ENCODE results near the gene CAMK2D. TPM values are rescaled to one million over a fixed set of nuclear protein-coding genes. Genes with fewer than 3 reads are reported as not detected.
"Not testable (repeated sequence)": the region's sequence is repeated elsewhere in the genome, so short reads cannot be mapped to it uniquely, and the experiment has no call there.

The CAMK2D gene
- total RNA-seq, 4 donors from 2014 or later, result 45.9 to 67.1 (median 56.2) TPM

GRCh38 chr4:113764720-113765264 is 3.3 kb upstream of the CAMK2D start:
- no peaks in the 10 kb centered on the region for H3K36me3 ChIP-seq
- TF ChIP-seq POLR2A (IDR thresholded peaks at IDR 0.05), result no peak
- TF ChIP-seq POLR2AphosphoS5 (IDR thresholded peaks at IDR 0.05), result no peak
- TF ChIP-seq CTCF (IDR thresholded peaks at IDR 0.05), result no peak
- TF ChIP-seq EP300 (IDR thresholded peaks at IDR 0.05), result no peak
- H3K27ac ChIP-seq, result no peak overlapping the region
- no peaks in the 10 kb centered on the region for H3K9me3 ChIP-seq
- H3K4me3 ChIP-seq, result no peak overlapping the region
- H3K27me3 ChIP-seq, result no peaks in the 10 kb centered on the region
- peaks cover 0 to 5% (median 0%) of the 10 kb centered on the region in 3 donors for H3K4me1 ChIP-seq
- 100% methylated on average over 1 of the region's 1 CpG for WGBS, 2 donors (ENCODE audit: low coverage in 1 of 2)
- no peak for ATAC-seq

GRCh38 chr4:113763923-113764322 is 2.4 kb upstream of the CAMK2D start:
- not testable (repeated sequence) for H3K27ac ChIP-seq, H3K36me3 ChIP-seq, H3K27me3 ChIP-seq, ATAC-seq, H3K4me3 ChIP-seq, H3K9me3 ChIP-seq
- WGBS, 2 donors (ENCODE audit: low coverage in 1 of 2), result 94 to 97% methylated on average over 7 to 9 of the region's 12 CpGs
- H3K4me1 ChIP-seq, result peaks cover 0 to 13% (median 0%) of the 10 kb centered on the region in 3 donors

GRCh38 chr4:113763029-113763285 is 1.4 kb upstream of the CAMK2D start:
- Histone ChIP-seq H3K27ac (peak overlapping the region; percentile 97 to 99 (median 98)), H3K27me3 (no peaks in the 10 kb centered on the region), H3K9me3 (no peaks in the 10 kb centered on the region), H3K36me3 (no peaks in the 10 kb centered on the region), H3K4me1 (peaks cover 0 to 23% (median 0%) of the 10 kb centered on the region in 3 donors), H3K4me3 (peak overlapping the region; percentile 80 to 95)
- 6 to 14% methylated on average over 6 of the region's 6 CpGs for WGBS, 2 donors (ENCODE audit: low coverage in 1 of 2)
- peak in 1 of 4 experiments; percentile 15 for TF ChIP-seq CTCF (IDR thresholded peaks at IDR 0.05)
- no peak for TF ChIP-seq POLR2A (IDR thresholded peaks at IDR 0.05)
- ATAC-seq, result no peak

GRCh38 chr4:113762186-113763028 is 869 bp upstream of the CAMK2D start:
- Histone ChIP-seq H3K27ac (peak overlapping the region; percentile 97 to 99 (median 98)), H3K4me1 (peaks cover 0 to 29% (median 0%) of the 10 kb centered on the region in 3 donors), H3K9me3 (no peaks in the 10 kb centered on the region), H3K36me3 (peaks cover 0 to 3% of the 10 kb centered on the region in 2 donors), H3K4me3 (peak overlapping the region; percentile 80 to 95), H3K27me3 (no peaks in the 10 kb centered on the region)
- ATAC-seq, result peak; percentile 86
- TF ChIP-seq CTCF (IDR thresholded peaks at IDR 0.05) (peak in 1 of 4 experiments; percentile 34), POLR2A (IDR thresholded peaks at IDR 0.05) (peak; percentile 91), POLR2AphosphoS5 (IDR thresholded peaks at IDR 0.05) (peak; percentile 99), EP300 (IDR thresholded peaks at IDR 0.05) (no peak)
- 0% methylated on average over 9 to 20 of the region's 38 CpGs for WGBS, 2 donors (ENCODE audit: low coverage in 1 of 2)

- H3K36me3 ChIP-seq, result peaks cover 0 to 6% of the 10 kb centered on the region in 2 donors
- no peaks in the 10 kb centered on the region for H3K27me3 ChIP-seq
- WGBS, 2 donors (ENCODE audit: low coverage in 1 of 2), result 0 to 1% methylated on average over 7 to 15 of the region's 64 CpGs
These were observed 531 bp downstream of the CAMK2D start for GRCh38 chr4:113760795-113761619.

More at GRCh38 chr4:113760795-113761619, 531 bp downstream of the CAMK2D start:
- Histone ChIP-seq H3K4me1 (peaks cover 0 to 43% (median 3%) of the 10 kb centered on the region in 3 donors), H3K4me3 (peak overlapping the region; percentile 80 to 95), H3K9me3 (no peaks in the 10 kb centered on the region), H3K27ac (peak overlapping the region; percentile 97 to 99 (median 98))
- ATAC-seq, result peak; percentile 79
- TF ChIP-seq EP300 (IDR thresholded peaks at IDR 0.05) (no peak), POLR2AphosphoS5 (IDR thresholded peaks at IDR 0.05) (peak; percentile 50), POLR2A (IDR thresholded peaks at IDR 0.05) (peak in 1 of 2 donors; percentile 63), CTCF (IDR thresholded peaks at IDR 0.05) (peak in 1 of 4 experiments; percentile 27)
